Posterior cingulate gyrus (tissue), 11 donors: ENCODE measurements around the gene STAT1.

Source experiments
- DNase-seq, 10 donors: peaks; one replicate each; pipeline versions ENCODE4 v3.0.0 to v3.0.0-alpha.2; 2020 to 2021; ENCODE audit warnings: mixed read lengths in 3 of 10
- intact Hi-C: fragments of 100-400 bp; cut with DNase I; formaldehyde crosslinking; loops from one replicate; pipeline ENCODE4 v1.15.1; 2023

STAT1 gene

DNA sequence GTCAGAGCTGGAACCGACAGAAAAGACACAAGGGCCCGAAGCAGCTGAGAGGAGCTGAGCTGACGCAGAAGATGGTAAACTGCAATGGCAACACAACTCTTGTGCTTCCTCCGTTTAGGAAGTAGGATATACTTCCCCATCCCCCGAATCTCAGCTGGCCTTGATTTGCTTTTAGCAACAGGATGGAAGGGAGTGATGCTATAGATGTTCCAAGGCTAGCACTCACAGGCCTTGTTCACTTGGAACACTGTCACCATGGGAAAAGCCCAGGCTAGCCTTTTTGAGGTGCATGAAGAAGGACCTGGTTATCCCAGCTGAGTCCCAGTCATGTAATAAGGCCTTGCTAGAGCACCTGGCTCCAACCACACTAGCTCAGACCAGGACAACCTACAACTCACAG, 26.0 kb downstream of the STAT1 start:
- intact Hi-C loops: no loop called here
- no peak for DNase-seq

DNA sequence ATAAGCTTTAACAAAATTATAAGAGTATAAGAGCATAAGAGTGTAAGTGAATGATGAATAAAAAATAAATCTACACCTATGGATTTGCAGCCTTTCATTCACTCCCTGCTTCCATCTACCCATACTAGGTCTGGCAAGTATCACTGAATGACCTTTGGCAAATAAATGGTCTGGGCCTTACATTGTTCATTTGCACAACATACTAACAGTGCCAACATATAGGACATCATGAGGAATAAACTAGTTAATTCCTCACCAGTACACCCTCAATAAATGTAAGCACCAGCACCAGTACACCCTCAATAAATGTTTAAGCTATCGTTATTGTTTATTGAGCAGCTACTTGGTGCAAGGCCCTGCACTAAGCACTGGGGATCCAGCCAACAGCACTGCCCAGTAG, 26.9 kb downstream of the STAT1 start:
- no peak for DNase-seq
- intact Hi-C loops: no loop called here

- intact Hi-C loops: no loop called here
- DNase-seq: no peak
Measured at GRCh38 chr2:190986221-190986953, 27.6 kb downstream of the STAT1 start.

- intact Hi-C loops: no loop called here
- no peak for DNase-seq
Measured at GRCh38 chr2:190984595-190984994, 29.4 kb downstream of the STAT1 start.

- DNase-seq: no peak
- intact Hi-C loops: no loop called here
Measured at GRCh38 chr2:190982262-190983034, 31.5 kb downstream of the STAT1 start.

GRCh38 chr2:190981733-190982132, 32.2 kb downstream of the STAT1 start:
- no peak for DNase-seq
- intact Hi-C loops: no loop called here

DNA sequence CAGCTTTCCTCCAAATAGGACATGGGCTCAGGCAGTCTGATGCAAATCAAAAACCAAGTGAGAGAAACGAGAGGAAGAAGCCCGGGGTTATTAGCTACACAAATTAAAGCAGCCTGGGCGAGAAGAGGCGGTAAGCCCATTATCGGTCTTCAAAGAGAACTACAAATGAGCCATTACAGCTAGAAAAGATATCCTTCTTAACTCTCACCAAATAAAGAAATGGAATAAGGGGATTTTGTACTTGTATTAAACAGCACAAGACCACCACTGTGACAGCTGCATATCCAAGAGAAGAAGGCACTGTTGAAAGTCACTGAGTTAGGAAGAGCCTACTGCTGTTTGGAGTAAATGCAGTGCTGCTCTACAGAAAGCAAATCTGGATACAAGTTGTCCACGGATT, 32.6 kb downstream of the STAT1 start:
- no peak for DNase-seq
- intact Hi-C loops: no loop called here

GRCh38 chr2:190980630-190981209, 33.3 kb downstream of the STAT1 start:
- no peak for DNase-seq
- intact Hi-C loops: no loop called here

GRCh38 chr2:190979906-190980629, 33.9 kb downstream of the STAT1 start:
- DNase-seq: no peak
- intact Hi-C loops: no loop called here

DNA sequence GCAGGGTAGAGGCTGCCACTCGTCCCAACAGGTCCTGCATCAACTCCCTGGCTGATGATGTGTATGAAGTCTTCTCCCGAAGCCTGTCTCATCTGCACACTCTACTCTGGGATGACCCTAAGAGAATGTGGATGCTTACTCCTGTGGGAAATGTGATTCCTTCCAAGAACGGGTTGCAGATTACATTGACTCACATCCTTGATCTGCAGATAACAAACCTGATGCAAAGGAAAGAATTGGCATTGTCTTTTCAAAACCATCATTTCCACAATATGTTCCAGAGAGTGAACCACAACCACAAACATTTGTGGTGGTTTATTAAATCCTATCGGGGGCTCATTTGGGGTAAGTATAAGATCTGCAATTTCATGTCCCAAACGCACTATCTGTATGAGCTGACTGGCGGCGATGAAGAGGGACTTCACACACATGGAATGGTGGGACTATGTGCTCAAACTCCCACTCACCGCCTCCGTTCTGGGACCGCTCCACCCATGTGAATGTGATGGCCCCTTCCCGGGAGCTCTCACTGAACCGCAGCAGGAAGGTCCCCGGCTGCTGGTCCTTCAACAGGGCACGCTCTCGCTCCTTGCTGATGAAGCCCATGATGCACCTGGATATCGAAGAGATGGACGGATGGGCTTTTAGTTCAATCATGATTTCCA, 35.5 kb downstream of the STAT1 start:
- no peak for DNase-seq
- intact Hi-C loops: no loop called here

DNA sequence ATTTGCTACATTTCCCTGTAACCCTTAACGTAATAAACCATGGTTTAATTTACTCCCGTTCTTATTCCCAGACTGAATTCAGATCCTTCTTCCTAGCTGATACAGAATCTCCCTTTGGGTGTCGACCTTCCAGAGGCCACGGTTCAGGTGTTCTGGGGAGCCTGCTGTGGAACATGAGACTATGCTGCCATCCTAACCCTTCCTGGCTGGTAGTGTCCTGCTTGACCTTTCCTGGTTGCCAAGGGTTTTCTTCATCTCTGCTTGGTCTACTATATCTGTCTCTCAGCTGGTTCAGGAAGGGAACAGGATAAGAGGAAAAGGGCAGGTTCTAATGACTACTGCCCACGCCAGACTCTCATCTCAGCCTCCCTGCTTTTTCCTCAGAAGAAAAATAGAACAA, 36.5 kb downstream of the STAT1 start:
- intact Hi-C loops: no loop called here
- no peak for DNase-seq

DNA sequence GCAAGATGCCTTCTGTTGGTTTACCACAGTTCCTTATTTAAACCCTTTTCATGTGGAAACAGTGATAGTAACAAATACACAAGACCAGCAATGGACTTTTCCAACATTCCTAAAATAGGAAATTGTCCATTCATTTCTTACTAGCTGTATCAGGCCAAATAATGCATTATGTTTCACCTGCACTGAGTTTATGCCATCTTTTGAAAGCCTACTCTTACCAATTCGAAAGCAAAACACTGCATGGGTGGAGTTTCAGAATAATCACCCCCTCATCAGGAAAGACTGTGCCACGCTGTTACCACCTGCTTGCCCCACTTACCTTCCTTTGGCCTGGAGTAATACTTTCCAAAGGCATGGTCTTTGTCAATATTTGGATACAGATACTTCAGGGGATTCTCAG, 37.5 kb downstream of the STAT1 start:
- intact Hi-C loops: no loop called here
- DNase-seq: no peak

DNA sequence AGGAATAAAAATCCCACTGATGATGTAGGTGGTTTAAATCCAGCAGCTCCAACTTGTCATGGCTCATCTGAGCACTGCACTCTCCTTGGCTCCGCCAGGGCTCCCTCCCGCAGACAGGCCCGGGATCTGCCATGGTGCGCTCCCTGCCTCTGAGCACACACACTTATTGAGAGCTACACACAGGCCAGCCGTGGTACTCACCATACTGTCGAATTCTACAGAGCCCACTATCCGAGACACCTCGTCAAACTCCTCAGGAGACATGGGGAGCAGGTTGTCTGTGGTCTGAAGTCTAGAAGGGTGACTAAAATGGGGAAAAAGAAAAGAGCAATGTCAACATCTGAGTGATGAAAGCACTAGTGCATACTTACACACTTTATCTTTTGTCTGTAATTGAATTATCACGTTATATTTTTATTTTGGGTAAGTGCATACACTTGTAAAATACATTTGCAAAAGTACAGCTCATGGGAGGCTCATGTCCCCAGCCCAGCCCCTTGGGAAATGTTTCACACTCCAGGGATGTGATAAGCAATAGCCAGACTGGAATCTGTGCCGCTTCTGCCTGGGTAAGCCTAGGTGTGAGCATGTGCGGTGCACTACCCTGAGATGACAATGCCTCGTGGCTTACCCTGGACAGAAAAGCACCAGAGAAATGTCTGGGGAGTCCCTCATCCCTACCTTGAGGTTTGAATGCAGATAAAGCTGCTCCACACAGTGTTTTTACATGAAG, 39.2 kb downstream of the STAT1 start:
- intact Hi-C loops: no loop called here

GRCh38 chr2:190973726-190974628, 40.0 kb downstream of the STAT1 start:
- intact Hi-C loops: no loop called here

More for the DNA sequence above, 39.2 kb downstream of the STAT1 start:
- peak in 5 of 10 donors; percentile 22 to 89 (median 25) for DNase-seq

GRCh38 chr2:190973262-190973661, 40.7 kb downstream of the STAT1 start:
- intact Hi-C loops: no loop called here
- DNase-seq: no peak

More at GRCh38 chr2:190973726-190974628, 40.0 kb downstream of the STAT1 start:
- DNase-seq: no peak

DNA sequence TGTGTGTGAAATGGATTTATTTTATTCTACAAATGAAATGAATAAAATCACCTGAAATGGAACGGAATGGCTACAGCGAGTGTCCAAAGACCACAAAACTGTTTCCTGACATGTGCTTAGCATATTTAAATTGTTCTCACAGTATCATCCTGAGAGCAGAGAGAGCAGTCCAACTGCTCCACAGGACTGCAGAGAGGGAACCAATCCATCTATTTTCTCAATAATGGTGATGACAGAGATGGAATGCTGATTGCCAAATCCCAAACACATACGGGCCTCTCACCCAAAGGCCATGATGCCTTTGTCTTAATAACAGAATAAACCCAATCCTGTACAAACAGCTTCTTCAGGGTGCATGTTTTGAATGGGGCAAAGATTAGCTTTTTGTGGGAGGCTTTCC, 41.1 kb downstream of the STAT1 start:
- intact Hi-C loops: no loop called here
- no peak for DNase-seq

- no peak for DNase-seq
- intact Hi-C loops: no loop called here
Measured at GRCh38 chr2:190972213-190972612, 41.8 kb downstream of the STAT1 start.

GRCh38 chr2:190970873-190971506, 43.0 kb downstream of the STAT1 start:
- no peak for DNase-seq
- intact Hi-C loops: no loop called here
